NCI-H2196 treated with DMSO at 0.1 percent for 48 hours (cell line): ENCODE data around the gene PRSS21.
A peak's percentile ranks its signal among the peaks of the same experiment; 100 is the strongest.

Source experiments
- DNase-seq: peaks from one replicate; lab custom pipeline; 2025; ENCODE audit not compliant: unreplicated experiment; lab: John Stamatoyannopoulos, UW

PRSS21 gene

DNA sequence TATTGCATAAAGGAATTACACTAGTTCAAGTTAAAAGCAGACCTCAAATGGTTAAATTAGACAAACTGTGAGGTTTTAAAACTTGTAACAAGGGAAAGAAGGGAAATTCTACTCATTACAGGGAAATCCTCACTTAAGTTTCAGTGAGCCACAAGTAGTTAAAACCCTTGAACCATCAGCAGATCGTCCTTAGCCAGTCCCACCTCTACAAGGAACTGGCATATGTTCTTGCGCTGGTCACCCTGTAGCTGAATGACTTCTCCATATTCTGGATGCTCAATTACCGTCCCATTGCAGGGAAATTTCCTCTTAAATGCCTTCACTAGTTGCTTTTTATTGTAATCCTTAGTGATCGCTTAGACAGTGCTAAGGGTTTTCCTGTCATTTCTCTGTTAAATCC is 5.5 kb downstream of the PRSS21 start:
- DNase-seq = no peak

GRCh38 chr16:2824626-2825025 is 7.6 kb downstream of the PRSS21 start:
- DNase-seq = no peak

GRCh38 chr16:2825049-2825742 is 8.2 kb downstream of the PRSS21 start:
- DNase-seq = no peak

DNA sequence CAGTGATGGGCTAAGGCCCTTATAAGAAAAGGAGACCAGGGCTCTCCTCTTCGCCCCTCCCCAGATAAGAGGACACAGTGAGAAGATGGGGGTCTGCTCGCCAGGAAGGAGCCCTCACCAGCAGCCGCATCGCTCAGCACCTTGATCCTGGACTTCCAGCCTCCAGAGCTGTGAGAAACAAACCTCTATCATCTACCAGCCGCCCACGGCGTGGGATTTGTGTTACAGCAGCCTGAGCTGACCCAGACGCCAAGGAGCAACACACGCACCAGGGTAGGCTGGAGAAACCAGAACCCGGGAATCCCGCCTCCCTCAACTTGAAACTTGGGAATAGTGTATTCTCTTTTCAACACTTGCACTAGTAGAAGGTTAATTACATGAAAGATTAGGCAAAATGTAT is 8.9 kb downstream of the PRSS21 start:
- no peak for DNase-seq

DNA sequence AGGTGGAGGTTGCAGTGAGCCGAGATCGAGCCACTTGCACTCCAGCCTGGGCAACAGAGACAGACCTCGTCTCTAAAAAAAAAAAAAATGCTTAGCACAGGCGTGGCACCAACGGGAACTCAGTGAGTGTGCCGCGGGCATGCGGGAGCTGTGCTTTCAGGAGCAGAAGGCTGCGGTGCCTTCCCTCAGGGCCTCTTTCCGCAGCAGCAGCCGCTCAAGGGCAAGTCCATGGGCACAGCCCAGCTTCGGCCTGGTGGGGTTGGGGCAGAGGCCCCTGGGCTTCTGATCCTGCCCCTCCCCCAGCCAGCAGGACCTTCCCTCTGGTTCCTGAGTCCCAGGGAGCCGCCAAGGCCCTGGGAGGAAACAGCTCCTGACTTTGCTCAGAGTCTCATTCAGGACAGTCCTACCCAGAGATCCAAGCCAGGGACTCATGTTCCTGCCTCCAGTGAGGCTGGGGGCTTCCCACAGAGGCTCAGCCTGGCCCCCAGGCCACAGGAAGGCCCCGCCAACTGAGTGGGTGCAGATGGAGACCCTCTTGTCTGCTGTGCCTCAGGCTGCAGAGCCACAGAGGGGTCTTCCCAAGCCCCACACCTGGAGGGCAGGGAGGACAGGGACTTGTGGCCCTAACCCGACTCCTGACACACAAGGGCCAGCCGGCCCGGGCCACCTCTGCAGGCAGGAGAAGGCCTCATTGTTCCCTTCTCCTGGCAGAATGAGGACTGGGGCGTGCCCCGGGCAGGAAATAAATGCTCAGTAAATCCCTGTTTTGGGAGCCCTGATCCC is 9.7 kb downstream of the PRSS21 start:
- no peak for DNase-seq

- DNase-seq = no peak
These were observed 10.3 kb downstream of the PRSS21 start for GRCh38 chr16:2827374-2827791.

DNA sequence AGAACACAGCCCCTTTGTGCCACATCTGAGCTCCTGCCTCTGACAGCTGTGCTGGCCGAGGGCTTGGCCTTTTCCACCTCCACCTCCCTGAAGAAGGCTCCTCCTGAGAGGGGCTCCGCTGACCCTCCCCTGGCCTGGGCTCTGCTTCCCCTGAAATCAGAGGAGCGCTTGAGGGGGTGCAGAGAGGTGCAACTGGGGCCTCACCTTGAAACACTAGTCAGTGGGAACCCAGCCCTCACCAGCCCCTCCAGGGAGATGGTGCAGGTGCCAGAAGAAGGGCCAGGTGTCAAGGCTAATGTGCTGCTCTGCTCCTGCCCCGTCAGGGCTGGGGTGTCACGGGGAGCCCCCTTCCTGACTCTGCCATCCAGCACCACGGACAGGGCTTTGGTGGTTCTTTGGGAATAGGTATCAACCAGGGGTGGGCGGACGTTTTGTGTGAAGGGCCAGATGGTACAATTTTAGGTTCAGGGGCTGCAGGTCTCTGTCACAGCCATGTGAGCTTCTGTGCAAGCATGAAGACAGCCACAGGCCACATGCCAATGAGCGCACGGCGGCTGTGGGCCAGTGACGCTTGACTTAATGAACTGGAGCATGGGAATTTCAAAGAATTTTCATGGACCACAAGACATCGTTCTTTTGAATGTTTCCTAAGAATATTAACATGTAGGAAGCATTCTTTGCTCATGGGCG is 10.9 kb downstream of the PRSS21 start:
- no peak for DNase-seq

DNA sequence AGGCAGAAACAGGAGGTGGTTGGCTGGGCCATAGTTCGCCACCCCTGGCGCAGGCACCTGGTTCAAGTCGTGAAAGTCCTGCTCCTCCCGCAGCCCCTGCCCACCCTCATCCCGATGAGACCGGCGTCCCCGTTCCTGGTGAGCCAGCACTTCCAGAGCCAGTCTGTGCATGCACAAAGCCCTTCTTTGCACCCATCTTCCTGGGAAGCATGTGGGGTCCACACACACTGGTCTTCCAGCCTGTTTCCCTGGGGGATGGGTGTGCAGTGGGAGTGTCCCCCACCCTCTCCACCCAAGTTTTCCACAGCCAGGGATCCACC is 11.4 kb downstream of the PRSS21 start:
- no peak for DNase-seq

GRCh38 chr16:2828876-2829430 is 11.9 kb downstream of the PRSS21 start:
- no peak for DNase-seq

- DNase-seq = peak; percentile 53
These were observed 12.7 kb downstream of the PRSS21 start, which contains the start of gene ZG16B for GRCh38 chr16:2829501-2830354. Gene ZG16B, plus strand, starts transcription at chr16:2830303. Its CDS starts 139 bp downstream, at chr16:2830442.

DNA sequence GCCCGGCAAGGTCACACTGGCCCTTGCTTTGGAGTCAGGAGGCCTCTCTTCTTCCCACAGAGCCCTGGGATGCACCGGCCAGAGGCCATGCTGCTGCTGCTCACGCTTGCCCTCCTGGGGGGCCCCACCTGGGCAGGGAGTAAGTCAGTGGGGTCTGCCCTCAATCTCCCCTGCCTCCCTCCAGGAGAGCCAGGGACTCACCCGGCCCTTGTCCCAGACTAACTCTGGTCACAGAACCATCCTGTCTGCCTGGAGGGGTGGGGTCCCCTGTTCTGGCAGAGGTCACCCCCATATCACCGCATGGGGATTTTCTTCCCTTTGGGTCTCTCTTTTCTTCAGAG is 13.3 kb downstream of the PRSS21 start:
- DNase-seq = no peak

DNA sequence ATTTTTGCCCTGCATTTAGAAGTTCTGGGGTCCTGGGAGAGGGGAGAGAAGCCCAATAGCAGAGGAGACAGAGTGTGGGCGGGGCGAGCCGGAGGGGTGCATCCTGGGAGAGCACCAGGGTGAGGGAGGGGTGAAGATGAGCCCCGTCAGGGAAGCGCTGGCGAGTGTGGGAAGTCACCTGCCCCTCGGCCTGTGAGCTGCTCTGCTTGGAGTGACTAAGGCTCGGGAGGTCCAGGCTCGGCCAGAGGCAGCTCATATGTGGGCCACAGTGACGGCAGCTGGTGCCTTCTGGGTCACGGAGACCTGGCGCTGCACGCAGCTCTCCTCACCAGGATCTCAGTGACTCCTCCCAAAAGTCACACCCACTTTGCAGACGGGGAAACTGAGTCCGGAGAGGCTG is 14.2 kb downstream of the PRSS21 start:
- no peak for DNase-seq

DNA sequence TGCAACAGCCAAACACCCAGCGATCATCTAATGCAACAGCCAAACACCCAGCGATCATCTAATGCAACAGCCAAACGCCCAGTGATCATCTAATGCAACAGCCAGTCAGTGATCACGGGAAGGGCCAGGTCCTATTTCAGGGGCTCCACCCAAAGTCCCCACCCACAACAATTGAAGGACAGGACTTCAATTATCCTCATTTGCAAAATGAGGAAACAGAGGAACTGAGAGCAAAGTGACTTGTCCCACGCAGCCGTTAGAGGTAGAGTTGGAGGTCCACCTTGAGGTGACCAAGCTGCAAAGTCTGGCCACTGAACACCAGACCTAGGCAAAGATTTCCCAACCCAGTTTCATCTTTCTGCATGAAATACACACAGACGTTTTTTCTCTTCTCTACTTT is 16.7 kb downstream of the PRSS21 start:
- no peak for DNase-seq

- DNase-seq = no peak
These were observed 17.9 kb downstream of the PRSS21 start for GRCh38 chr16:2834968-2835367.

GRCh38 chr16:2835638-2836493 is 18.8 kb downstream of the PRSS21 start:
- DNase-seq = no peak

DNA sequence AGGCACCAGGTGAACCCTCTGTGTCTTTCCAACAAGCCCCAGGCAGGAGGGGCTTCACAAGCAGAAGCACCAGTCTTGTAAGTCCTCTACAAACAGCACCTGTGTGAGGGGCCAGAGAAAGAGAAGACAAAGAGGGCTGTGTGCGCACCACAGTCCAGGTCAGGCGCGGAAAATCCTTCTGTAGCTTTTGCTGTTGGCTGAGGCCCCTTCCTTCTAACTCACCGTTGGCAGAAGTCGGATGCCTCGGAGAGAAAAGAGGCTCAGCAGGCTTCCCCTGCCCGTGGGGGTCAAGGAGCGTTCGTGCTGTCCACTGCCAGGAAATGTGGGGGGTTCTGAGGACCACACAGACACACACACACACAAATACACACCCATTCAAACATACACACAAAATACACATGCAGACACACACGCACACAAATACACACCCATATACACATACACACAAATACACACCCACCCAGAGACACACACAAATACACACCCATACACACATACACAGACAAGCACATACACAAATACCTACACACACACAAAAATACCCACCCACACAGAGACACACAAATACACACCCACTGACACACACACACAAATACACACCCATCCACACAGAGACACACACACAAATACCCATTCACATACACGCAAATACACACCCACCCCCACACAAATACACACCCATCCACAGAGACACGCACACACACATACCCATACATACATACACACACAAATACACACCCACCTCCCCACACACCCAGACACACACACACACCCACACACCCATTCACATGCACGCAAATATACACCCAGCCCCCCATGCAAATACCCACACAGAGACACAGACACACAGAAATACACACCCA is 19.8 kb downstream of the PRSS21 start:
- DNase-seq = no peak

GRCh38 chr16:2838928-2839327 is 21.9 kb downstream of the PRSS21 start:
- no peak for DNase-seq

DNA sequence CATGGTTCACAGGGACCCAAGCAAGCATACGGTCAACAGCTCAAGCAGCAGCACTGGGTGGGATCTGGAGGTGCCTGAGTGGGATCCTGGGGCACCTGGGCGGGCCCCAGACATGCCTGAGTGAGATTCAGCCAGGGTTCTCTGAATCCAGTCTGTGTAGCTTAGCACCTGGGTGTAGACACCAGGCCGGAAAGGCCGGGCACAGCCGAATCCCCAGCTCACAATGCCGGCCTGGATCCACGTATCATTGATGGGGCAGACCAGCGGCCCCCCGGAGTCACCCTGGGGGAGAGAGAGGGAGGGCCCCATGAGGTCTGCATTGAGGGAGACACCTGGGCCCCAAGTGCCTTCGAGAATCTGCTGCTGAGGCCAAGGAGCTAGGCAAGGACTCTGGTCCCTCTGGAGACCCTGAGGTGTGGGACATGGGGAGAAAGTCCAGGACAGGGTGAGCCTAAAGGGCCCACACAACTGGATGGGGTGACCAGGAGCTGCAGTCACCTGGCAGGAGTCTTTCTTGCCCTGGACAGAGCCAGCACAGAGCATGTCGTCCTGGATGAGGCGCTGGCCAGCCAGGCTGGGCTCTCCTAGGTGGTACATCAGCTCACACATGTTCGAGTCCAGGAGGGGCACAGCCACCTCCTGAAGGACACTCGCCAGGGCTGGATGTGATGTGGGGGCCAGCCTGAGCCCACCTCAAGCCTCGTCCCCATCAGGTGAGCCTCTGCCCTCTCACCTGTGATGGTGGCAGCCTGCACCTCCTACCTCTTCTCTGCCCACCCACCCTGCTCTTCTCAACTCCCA is 22.8 kb downstream of the PRSS21 start:
- no peak for DNase-seq
